GM23338 (cell line): ENCODE results near the gene TNNI2.

Experiments used
- CREB1 ChIP-seq: fragments of 250-450 bp; sonication (Bioruptor Pico); IDR thresholded peaks from 2 replicates; pipeline ENCODE4 v1.5.0; 2020; ENCODE audit warnings: low read depth, mild to moderate bottlenecking, moderate library complexity
- CTCF ChIP-seq, 2 experiments: fragments of 200-600 bp in 1 of 2; sonication (generic) in 1 of 2; conservative IDR thresholded peaks; 2 replicates each; pipeline versions ENCODE4 v1.5.1 to v1.6.1; 2016 to 2017; ENCODE audit warnings: antibody characterized with exemption in 2 of 2, low read depth in 2 of 2, mild to moderate bottlenecking in 2 of 2, moderate library complexity in 1 of 2
- EZH2 ChIP-seq: fragments of 200-600 bp; sonication (generic); IDR thresholded peaks from one replicate; pipeline ENCODE4 v1.8.0; 2017; ENCODE audit warnings: antibody characterized with exemption, mild to moderate bottlenecking, low read depth; ENCODE audit not compliant: unreplicated experiment
- POLR2AphosphoS5 ChIP-seq: IDR thresholded peaks from 2 replicates; pipeline ENCODE4 v1.6.1; 2016; ENCODE audit warnings: antibody characterized with exemption, low read depth
- STAT1 ChIP-seq: IDR thresholded peaks from one replicate; pipeline ENCODE4 v1.6.1; 2016; ENCODE audit warnings: antibody characterized with exemption; ENCODE audit not compliant: unreplicated experiment
- ZNF114 ChIP-seq: fragments of 250-450 bp; sonication (Bioruptor Pico); IDR thresholded peaks from 2 replicates; pipeline ENCODE4 v1.5.0; 2020; ENCODE audit warnings: mild to moderate bottlenecking, moderate library complexity

DNA sequence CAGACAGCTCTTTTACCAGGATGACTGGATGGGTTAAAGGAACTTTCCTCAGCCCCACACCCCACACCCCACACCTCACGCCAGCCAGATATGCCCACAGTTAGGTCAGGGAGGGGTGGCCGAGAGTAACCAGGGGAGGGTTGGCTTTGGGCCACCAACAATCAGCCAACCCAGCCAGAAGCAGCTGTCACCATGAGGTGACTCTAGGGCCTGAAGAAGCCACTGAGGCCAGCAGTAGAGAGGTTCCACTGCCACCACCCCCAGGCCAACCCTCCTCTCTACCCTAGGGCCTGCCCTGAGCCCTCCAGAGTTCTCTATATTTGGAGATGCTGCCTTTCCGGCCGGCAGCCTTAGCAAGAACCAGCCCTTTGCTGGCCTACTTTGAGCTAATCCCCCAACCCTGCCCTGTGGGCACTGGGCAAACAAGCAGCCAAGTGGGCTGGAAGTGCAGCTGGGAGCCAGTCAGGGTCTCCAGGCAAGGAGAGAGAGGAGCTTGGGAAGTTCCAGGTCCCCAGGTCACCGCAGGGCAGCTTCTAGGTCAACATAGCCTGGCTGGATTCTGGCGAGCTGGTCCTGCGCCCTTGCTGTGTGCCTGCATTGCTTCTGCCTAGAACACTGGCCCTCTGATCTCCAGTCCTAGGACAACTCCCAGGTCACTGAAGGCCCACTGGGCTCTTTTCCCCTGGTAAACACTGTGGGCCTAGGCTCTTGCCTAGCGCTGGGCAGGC, 16.0 kb upstream of the TNNI2 start:
- TF ChIP-seq POLR2AphosphoS5: no peak
- TF ChIP-seq CTCF (conservative IDR thresholded peaks at IDR 0.05; ENCODE audit: low read depth in 2 of 2): no peak
- no peak for TF ChIP-seq STAT1
- TF ChIP-seq EZH2: no peak
- no peak for TF ChIP-seq CREB1
- no peak for TF ChIP-seq ZNF114
